Psoas muscle (tissue), 8 donors: Measurements from ENCODE around the gene NLRP14. TPM values are rescaled to one million over a fixed set of nuclear protein-coding genes. Genes with fewer than 3 reads are reported as not detected.

Experiments
- ATAC-seq, 4 donors: fragments of 200-7000 bp; cut with Tn5 transposase; one replicate each; pipeline ENCODE4 v1.9.1; 2020; ENCODE audit warnings: moderate library complexity in 3 of 4, mild to moderate bottlenecking in 2 of 4
- DNase-seq, 2 donors: peaks; one replicate each; pipeline ENCODE4 v3.0.0-alpha.2; 2020
- H3K27ac ChIP-seq: fragments of 200-600 bp; one replicate; pipeline ENCODE4 v1.8.0; 2022
- H3K27me3 ChIP-seq, 3 donors: fragments of 200-600 bp in 1 of 3; one replicate each; pipeline versions ENCODE4 v1.6.1 to v1.8.0; 2013 to 2022; ENCODE audit warnings: low read length in 2 of 3, mild to moderate bottlenecking in 2 of 3, moderate library complexity in 1 of 3; ENCODE audit not compliant: insufficient read depth in 3 of 3
- H3K36me3 ChIP-seq, 2 donors: fragments of 200-600 bp in 1 of 2; one replicate each; pipeline versions ENCODE4 v1.6.1 to v1.8.0; 2013 to 2022; ENCODE audit warnings: low read depth in 1 of 2, mild to moderate bottlenecking in 1 of 2, moderate library complexity in 1 of 2; ENCODE audit not compliant: insufficient read depth in 1 of 2
- H3K4me1 ChIP-seq: fragments of 200-600 bp; one replicate; pipeline ENCODE4 v1.8.0; 2022
- H3K4me3 ChIP-seq: fragments of 200-600 bp; one replicate; pipeline ENCODE4 v1.8.0; 2022; ENCODE audit warnings: mild to moderate bottlenecking
- H3K9me3 ChIP-seq: fragments of 200-600 bp; one replicate; pipeline ENCODE4 v1.8.0; 2022
- CTCF ChIP-seq: fragments of 200-600 bp; IDR thresholded peaks from one replicate; pipeline ENCODE4 v1.8.0; 2022; ENCODE audit warnings: antibody characterized with exemption
- WGBS, 3 donors: extraction: QIAGEN DNeasy Blood & Tissue Kit; methylation state at CpG; one replicate each; pipeline versions ENCODE4 v1.1.6 to v1.1.7; 2013; 5-methylcytosine and 5-hydroxymethylcytosine counted together
- intact Hi-C, 2 donors: fragments of 100-400 bp; cut with DNase I; formaldehyde crosslinking; loops; one replicate each; pipeline versions ENCODE4 v1.11.0 to v1.14.2; 2022
- polyA plus RNA-seq, 3 donors: library from polyadenylated mRNA; stranded (reverse); fragments of 200-250 nt; gene quantifications; one replicate each; pipeline ENCODE4 v1.2.3, GENCODE V29; 2013
- total RNA-seq, 4 donors: library from RNA; stranded (reverse); fragmentation: NEBNext Ultra II Directional in 2 of 4; extraction: Animal tissue kit (Norgen Biotek cat#: 25700) in 2 of 4; gene quantifications; one replicate each; pipeline versions ENCODE4 v1.2.1 to v1.2.4, GENCODE V29; 2021 to 2023
- donor health status: healthy with polysubstance abuse.
- donor health status: DM: no; HTN: no; CAD: no; lungs with moderate emphysema.
- donor health status: Bipolar disorder and iron deficiency.
- donor health status: healthy.
- donor health status: DM: yes; HTN: yes; CAD: no.
- donor health status: DM: no; HTN: no; CAD: no.
- donor health status: DM: no; HTN: no; CAD: no.
- donor health status: DM: yes; HTN: yes; CAD: no.

Gene NLRP14
- total and polyA plus RNA-seq, 7 donors = 0.06 TPM; not detected in 6

DNA sequence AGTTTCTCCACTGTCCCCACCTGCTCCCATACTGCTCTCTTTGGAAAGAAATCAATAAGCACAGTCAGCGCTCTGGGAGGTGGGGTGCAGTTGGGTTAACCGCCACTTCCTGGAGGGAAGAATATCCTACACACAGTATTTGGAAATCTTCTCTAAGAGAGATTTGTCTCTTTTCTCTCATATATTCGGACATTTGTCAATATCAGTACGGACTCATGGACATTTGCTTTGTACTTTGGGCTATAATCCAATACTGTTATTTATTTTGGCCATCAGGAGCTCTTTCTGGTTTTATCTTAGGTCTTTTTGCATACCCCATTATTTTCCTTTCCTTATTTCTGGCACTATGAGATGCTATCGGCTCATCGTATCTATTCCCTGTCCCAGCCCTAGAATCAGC lies 13.7 kb downstream of the NLRP14 start:
- H3K9me3 ChIP-seq = no peaks in the 10 kb centered on the region
- no peaks in the 10 kb centered on the region for H3K36me3 ChIP-seq
- no peaks in the 10 kb centered on the region for H3K27me3 ChIP-seq
- ATAC-seq (no peak), DNase-seq (no peak)
- no peaks in the 10 kb centered on the region for H3K4me1 ChIP-seq
- no peak overlapping the region for H3K4me3 ChIP-seq
- intact Hi-C loops = no loop called here
- no peak overlapping the region for H3K27ac ChIP-seq
- WGBS, 3 donors = 87 to 90% (median 88%) methylated on average over 6 of the region's 6 CpGs
- TF ChIP-seq CTCF = no peak

DNA sequence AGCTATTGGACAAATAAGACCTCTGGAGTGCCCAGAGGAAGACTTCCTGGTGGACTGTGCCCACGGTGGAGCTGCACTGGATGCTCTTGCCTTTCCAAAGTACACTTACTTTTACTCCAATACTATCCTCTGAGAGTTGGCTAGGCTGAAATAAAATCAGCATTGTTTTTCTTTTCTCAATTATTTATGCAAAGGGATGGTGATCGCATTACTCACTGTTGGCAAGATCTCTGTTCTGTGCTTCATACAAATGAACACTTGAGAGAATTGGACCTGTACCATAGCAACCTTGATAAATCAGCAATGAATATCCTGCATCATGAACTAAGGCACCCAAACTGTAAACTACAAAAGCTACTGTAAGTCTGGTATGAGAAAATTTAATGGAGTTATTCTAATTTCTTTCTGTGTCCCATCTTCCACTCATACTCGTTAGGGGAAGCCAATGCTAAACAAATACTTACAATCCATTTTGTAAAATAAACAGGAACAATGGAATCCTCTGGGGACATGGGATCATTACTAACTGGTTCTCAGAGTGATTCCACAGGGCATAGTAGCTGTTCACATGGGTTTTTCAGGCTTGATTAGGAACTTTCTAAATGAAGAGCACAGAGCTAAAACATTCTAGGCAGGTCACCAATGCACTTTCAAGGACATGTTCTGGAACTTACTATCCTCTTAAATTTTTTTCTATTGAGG lies 26.3 kb downstream of the NLRP14 start:
- ATAC-seq = no peak
- intact Hi-C loops = no loop called here
- Histone ChIP-seq H3K27ac (no peak overlapping the region), H3K4me3 (no peak overlapping the region), H3K36me3 (no peaks in the 10 kb centered on the region), H3K27me3 (peaks cover 0 to 2% (median 0%) of the 10 kb centered on the region in 3 donors), H3K4me1 (no peaks in the 10 kb centered on the region), H3K9me3 (no peaks in the 10 kb centered on the region)
- DNase-seq = no peak
- WGBS, 3 donors = 25 to 36% (median 25%) methylated on average over 3 of the region's 3 CpGs
- TF ChIP-seq CTCF = no peak

DNA sequence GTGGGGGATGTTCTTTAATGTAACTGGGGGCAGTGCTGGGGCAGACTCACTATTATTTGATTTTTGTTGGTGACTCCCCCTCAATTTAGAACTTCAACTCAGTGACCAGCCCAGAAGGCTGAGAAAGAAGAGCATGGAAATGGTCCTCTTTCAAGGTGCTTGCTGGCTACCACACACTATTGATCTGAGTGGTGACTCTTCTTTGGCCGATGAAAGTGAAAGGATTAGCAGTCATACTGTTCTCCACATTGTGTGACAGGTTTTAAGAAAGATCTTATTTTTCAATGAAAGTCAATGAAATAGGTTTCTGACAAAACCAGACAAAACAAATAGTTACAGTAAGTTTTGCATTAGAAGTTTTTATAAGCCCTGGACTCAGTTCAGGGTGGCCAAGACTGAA lies 29.9 kb downstream of the NLRP14 start:
- H3K27ac ChIP-seq = no peak overlapping the region
- H3K9me3 ChIP-seq = no peaks in the 10 kb centered on the region
- no peak overlapping the region for H3K4me3 ChIP-seq
- intact Hi-C loops = no loop called here
- DNase-seq (no peak), ATAC-seq (no peak)
- no peaks in the 10 kb centered on the region for H3K36me3 ChIP-seq
- peaks cover 0 to 2% (median 0%) of the 10 kb centered on the region in 3 donors for H3K27me3 ChIP-seq
- 93 to 96% (median 95%) methylated on average over 1 of the region's 1 CpG for WGBS, 3 donors
- no peaks in the 10 kb centered on the region for H3K4me1 ChIP-seq
- TF ChIP-seq CTCF = no peak

GRCh38 chr11:7056828-7057513 lies 36.7 kb downstream of the NLRP14 start:
- TF ChIP-seq CTCF = no peak
- ATAC-seq (no peak), DNase-seq (no peak)
- Histone ChIP-seq H3K36me3 (no peaks in the 10 kb centered on the region), H3K4me1 (no peaks in the 10 kb centered on the region), H3K4me3 (no peak overlapping the region), H3K27me3 (no peaks in the 10 kb centered on the region), H3K9me3 (no peaks in the 10 kb centered on the region), H3K27ac (no peak overlapping the region)
- WGBS, 3 donors = 67 to 68% (median 67%) methylated on average over 6 of the region's 6 CpGs
- intact Hi-C loops = no loop called here
